KMS-11 (cell line): ENCODE data around the gene CREB3L2.

Experiments
- H2AFZ ChIP-seq: fragments of 200-600 bp; sonication (generic); 2 replicates; pipeline ENCODE4 v1.6.1; 2016; ENCODE audit warnings: antibody characterized with exemption, mixed run types, low read depth
- H3K27ac ChIP-seq: fragments of 200-600 bp; sonication (generic); 2 replicates; pipeline ENCODE4 v1.6.1; 2016; ENCODE audit warnings: mild to moderate bottlenecking, mixed run types
- H3K27me3 ChIP-seq: fragments of 200-600 bp; sonication (generic); 2 replicates; pipeline ENCODE4 v1.6.1; 2017; ENCODE audit warnings: mild to moderate bottlenecking, low read depth, mixed run types, moderate library complexity; ENCODE audit not compliant: insufficient read depth
- H3K36me3 ChIP-seq: fragments of 200-600 bp; sonication (generic); 2 replicates; pipeline ENCODE4 v1.6.1; 2017; ENCODE audit warnings: mild to moderate bottlenecking, mixed run types; ENCODE audit not compliant: insufficient read depth
- H3K4me1 ChIP-seq: fragments of 200-600 bp; sonication (generic); 2 replicates; pipeline ENCODE4 v1.6.1; 2016; ENCODE audit warnings: mild to moderate bottlenecking, low read depth, mixed run types; ENCODE audit not compliant: poor library complexity, severe bottlenecking
- H3K4me2 ChIP-seq: fragments of 200-600 bp; sonication (generic); 2 replicates; pipeline ENCODE4 v1.7.0; 2016; ENCODE audit warnings: mild to moderate bottlenecking, mixed run types
- H3K4me3 ChIP-seq: fragments of 200-600 bp; sonication (generic); IDR thresholded peaks from 2 replicates; pipeline ENCODE4 v1.6.1; 2017; ENCODE audit warnings: low read depth, low read length, mixed read lengths; ENCODE audit not compliant: insufficient read depth
- H3K79me2 ChIP-seq: fragments of 200-600 bp; sonication (generic); 2 replicates; pipeline ENCODE4 v1.6.1; 2016; ENCODE audit warnings: low read depth, mixed run types; ENCODE audit not compliant: insufficient read depth
- H3K9ac ChIP-seq: fragments of 200-600 bp; sonication (generic); 2 replicates; pipeline ENCODE4 v1.6.1; 2016; ENCODE audit warnings: mild to moderate bottlenecking, mixed run types
- H4K20me1 ChIP-seq: fragments of 200-600 bp; sonication (generic); 2 replicates; pipeline ENCODE4 v1.6.1; 2016; ENCODE audit warnings: mild to moderate bottlenecking, mixed run types; ENCODE audit not compliant: insufficient read depth
- CTCF ChIP-seq: fragments of 200-600 bp; sonication (generic); conservative IDR thresholded peaks from 2 replicates; pipeline ENCODE4 v1.6.1; 2017; ENCODE audit warnings: low read depth, mild to moderate bottlenecking, antibody characterized with exemption, low read length, moderate library complexity, mixed read lengths

Gene CREB3L2

GRCh38 chr7:138004936-138005335, 3.0 kb upstream of the CREB3L2 start:
- Histone ChIP-seq H3K4me2 (no peak overlapping the region), H3K79me2 (peaks cover 15% of the 10 kb centered on the region), H4K20me1 (no peaks in the 10 kb centered on the region), H2AFZ (no peak overlapping the region), H3K4me3 (no peak overlapping the region), H3K36me3 (no peaks in the 10 kb centered on the region), H3K4me1 (peaks cover 11% of the 10 kb centered on the region), H3K9ac (no peak overlapping the region), H3K27ac (no peak overlapping the region), H3K27me3 (no peaks in the 10 kb centered on the region)
- TF ChIP-seq CTCF, result no peak

GRCh38 chr7:138004046-138004445, 2.2 kb upstream of the CREB3L2 start:
- no peak overlapping the region for H2AFZ ChIP-seq
- no peak overlapping the region for H3K27ac ChIP-seq

GRCh38 chr7:138002828-138003189, 923 bp upstream of the CREB3L2 start:
- Histone ChIP-seq H3K4me2 (peak overlapping the region; percentile 53), H3K4me3 (no peak overlapping the region), H3K27ac (no peak overlapping the region)

More at GRCh38 chr7:138004046-138004445, 2.2 kb upstream of the CREB3L2 start:
- no peak overlapping the region for H3K4me2 ChIP-seq
- H3K4me3 ChIP-seq, result no peak overlapping the region
- H3K36me3 ChIP-seq, result no peaks in the 10 kb centered on the region
- TF ChIP-seq CTCF, result no peak
- peaks cover 24% of the 10 kb centered on the region for H3K79me2 ChIP-seq
- no peak overlapping the region for H3K9ac ChIP-seq
- H4K20me1 ChIP-seq, result no peaks in the 10 kb centered on the region; the same call in 1 of the 2 replicates
- peaks cover 20% of the 10 kb centered on the region for H3K4me1 ChIP-seq
- H3K27me3 ChIP-seq, result no peaks in the 10 kb centered on the region

GRCh38 chr7:138002096-138002827, 376 bp upstream of the CREB3L2 start:
- Histone ChIP-seq H3K9ac (peak overlapping the region; percentile 80; the same call in 1 of the 2 replicates), H3K4me3 (no peak overlapping the region), H3K36me3 (no peaks in the 10 kb centered on the region), H3K79me2 (peaks cover 41% of the 10 kb centered on the region), H3K4me1 (peaks cover 33% of the 10 kb centered on the region), H3K27ac (peak overlapping the region; percentile 81), H2AFZ (peak overlapping the region; percentile 80), H4K20me1 (no peaks in the 10 kb centered on the region; the same call in 1 of the 2 replicates), H3K27me3 (no peaks in the 10 kb centered on the region), H3K4me2 (peak overlapping the region; percentile 96)
- peak; percentile 99 for TF ChIP-seq CTCF

More at GRCh38 chr7:138002828-138003189, 923 bp upstream of the CREB3L2 start:
- peaks cover 36% of the 10 kb centered on the region for H3K79me2 ChIP-seq
- no peaks in the 10 kb centered on the region for H3K36me3 ChIP-seq
- TF ChIP-seq CTCF, result no peak
- no peak overlapping the region for H3K9ac ChIP-seq
- H3K27me3 ChIP-seq, result no peaks in the 10 kb centered on the region
- H3K4me1 ChIP-seq, result peaks cover 28% of the 10 kb centered on the region
- H2AFZ ChIP-seq, result peak overlapping the region; percentile 65
- H4K20me1 ChIP-seq, result no peaks in the 10 kb centered on the region; the same call in 1 of the 2 replicates
